Esophagus muscularis mucosa (tissue), 4 donors: ENCODE data around the gene SPSB4. TPM values are rescaled to one million over a fixed set of nuclear protein-coding genes. Genes with fewer than 3 reads are reported as not detected.

Source experiments
- DNase-seq: peaks from one replicate; pipeline ENCODE4 v3.0.0-alpha.2; 2017; ENCODE audit errors: extremely low spot score
- H3K27ac ChIP-seq, 4 donors: fragments of 200-600 bp; sonication (generic); replicated peaks in 1 of 4; 1 replicate in 3 of 4; 2 replicates in 1 of 4; pipeline ENCODE4 v1.5.1; 2016 to 2019; ENCODE audit warnings: mild to moderate bottlenecking in 1 of 4
- H3K27me3 ChIP-seq, 4 donors: fragments of 200-600 bp; sonication (generic); one replicate each; pipeline versions ENCODE4 v1.5.1 to v1.6.0; 2016 to 2019
- H3K36me3 ChIP-seq, 4 donors: fragments of 200-600 bp; sonication (generic); one replicate each; pipeline ENCODE4 v1.5.1; 2016 to 2019
- H3K4me1 ChIP-seq, 4 donors: fragments of 200-600 bp; sonication (generic); one replicate each; pipeline ENCODE4 v1.5.1; 2016 to 2019
- H3K4me3 ChIP-seq, 4 donors: fragments of 200-600 bp; sonication (generic); 1 replicate in 2 of 4; 2 replicates in 2 of 4; pipeline ENCODE4 v1.5.1; 2016 to 2019; ENCODE audit warnings: mild to moderate bottlenecking in 4 of 4, moderate library complexity in 1 of 4
- H3K9me3 ChIP-seq, 4 donors: fragments of 200-600 bp; sonication (generic); 1 replicate in 3 of 4; 2 replicates in 1 of 4; pipeline ENCODE4 v1.5.1; 2016 to 2019
- CTCF ChIP-seq, 3 experiments: fragments of 200-600 bp in 2 of 3; fragments of 450-650 bp in 1 of 3; sonication (generic) in 2 of 3; IDR thresholded peaks; one replicate each; pipeline ENCODE4 v1.5.1; 2017 to 2019; ENCODE audit warnings: antibody characterized with exemption in 3 of 3, mild to moderate bottlenecking in 2 of 3, moderate library complexity in 1 of 3
- EP300 ChIP-seq: sonication (generic); formaldehyde crosslinking; IDR thresholded peaks from one replicate; pipeline ENCODE4 v1.6.1; 2017; ENCODE audit warnings: antibody characterized with exemption
- POLR2A ChIP-seq: fragments of 450-650 bp; IDR thresholded peaks from one replicate; pipeline ENCODE4 v1.6.1; 2017; ENCODE audit warnings: antibody characterized with exemption, moderate library complexity, mild to moderate bottlenecking, low read depth
- POLR2AphosphoS5 ChIP-seq, 2 donors: sonication (generic); formaldehyde crosslinking; IDR thresholded peaks; one replicate each; pipeline ENCODE4 v1.6.1; 2017; ENCODE audit warnings: antibody characterized with exemption in 2 of 2
- WGBS: methylation state at CpG from one replicate; pipeline ENCODE4 v1.1.5; 2018; 5-methylcytosine and 5-hydroxymethylcytosine counted together
- intact Hi-C: fragments of 100-400 bp; cut with DNase I; formaldehyde crosslinking; loops from one replicate; pipeline ENCODE4 v1.15.1; 2023
- total RNA-seq, 4 donors: library from RNA; depleted of rRNA; stranded (reverse); fragments of >200 nt; gene quantifications; one replicate each; pipeline versions ENCODE4 v1.1.0 to v1.2.1, GENCODE V29; 2016

Gene SPSB4
- total RNA-seq, 4 donors from 2014 or later, result 0.50 to 5.4 (median 1.8) TPM

GRCh38 chr3:141052201-141053069 is 1.3 kb downstream of the SPSB4 start:
- Histone ChIP-seq H3K9me3 (no peaks in the 10 kb centered on the region), H3K4me1 (peaks cover 8 to 31% (median 28%) of the 10 kb centered on the region in 4 donors), H3K4me3 (peak overlapping the region; percentile 61 to 65 (median 62)), H3K36me3 (no peaks in the 10 kb centered on the region), H3K27ac (peak overlapping the region in 3 of 4 donors; percentile 47 to 72 (median 54)), H3K27me3 (peaks cover 0 to 51% (median 3%) of the 10 kb centered on the region in 4 donors)
- WGBS, result 2% methylated on average over 38 of the region's 48 CpGs
- TF ChIP-seq CTCF (IDR thresholded peaks at IDR 0.05) (no peak), POLR2AphosphoS5 (IDR thresholded peaks at IDR 0.05) (no peak), POLR2A (no peak), EP300 (no peak)
- intact Hi-C loops, result no loop called here
- peak; percentile 87 for DNase-seq

- Histone ChIP-seq H3K27ac (no peak overlapping the region), H3K4me1 (peaks cover 8 to 31% (median 28%) of the 10 kb centered on the region in 4 donors), H3K4me3 (no peak overlapping the region), H3K36me3 (no peaks in the 10 kb centered on the region), H3K27me3 (peaks cover 0 to 44% (median 3%) of the 10 kb centered on the region in 4 donors), H3K9me3 (no peaks in the 10 kb centered on the region)
- TF ChIP-seq CTCF (IDR thresholded peaks at IDR 0.05) (no peak), EP300 (no peak), POLR2A (no peak), POLR2AphosphoS5 (IDR thresholded peaks at IDR 0.05) (no peak)
- DNase-seq, result peak; percentile 72
- WGBS, result 87% methylated on average over 5 of the region's 5 CpGs
- intact Hi-C loops, result no loop called here
Measured at GRCh38 chr3:141055136-141055535, 4.0 kb downstream of the SPSB4 start.

GRCh38 chr3:141055536-141056445 is 4.6 kb downstream of the SPSB4 start:
- Histone ChIP-seq H3K4me1 (peaks cover 8 to 25% (median 24%) of the 10 kb centered on the region in 4 donors), H3K27ac (no peak overlapping the region), H3K4me3 (no peak overlapping the region), H3K27me3 (peaks cover 0 to 37% (median 3%) of the 10 kb centered on the region in 4 donors), H3K36me3 (no peaks in the 10 kb centered on the region), H3K9me3 (no peaks in the 10 kb centered on the region)
- peak; percentile 82 for DNase-seq
- 92% methylated on average over 11 of the region's 11 CpGs for WGBS
- intact Hi-C loops, result no loop called here
- TF ChIP-seq POLR2A (no peak), POLR2AphosphoS5 (IDR thresholded peaks at IDR 0.05) (no peak), EP300 (no peak), CTCF (IDR thresholded peaks at IDR 0.05) (no peak)

- Histone ChIP-seq H3K27ac (no peak overlapping the region), H3K4me1 (peaks cover 8 to 15% (median 14%) of the 10 kb centered on the region in 4 donors), H3K9me3 (no peaks in the 10 kb centered on the region), H3K4me3 (no peak overlapping the region), H3K36me3 (no peaks in the 10 kb centered on the region), H3K27me3 (peaks cover 0 to 27% (median 3%) of the 10 kb centered on the region in 4 donors)
- intact Hi-C loops, result no loop called here
- no peak for TF ChIP-seq POLR2AphosphoS5 (IDR thresholded peaks at IDR 0.05)
- TF ChIP-seq CTCF (IDR thresholded peaks at IDR 0.05), result no peak
- no peak for TF ChIP-seq EP300
- no peak for TF ChIP-seq POLR2A
- WGBS, result 91% methylated on average over 5 of the region's 7 CpGs
- DNase-seq, result peak; percentile 87
Measured at GRCh38 chr3:141056751-141057171, 5.6 kb downstream of the SPSB4 start.
